Renal cortex interstitium (tissue), 11 donors: ENCODE results near the gene SSH2. TPM values are rescaled to one million over a fixed set of nuclear protein-coding genes. Genes with fewer than 3 reads are reported as not detected.
A peak's percentile ranks its signal among the peaks of the same experiment; 100 is the strongest.

Source experiments
- DNase-seq, 11 donors: peaks; one replicate each; pipeline ENCODE4 v3.0.0-alpha.2; 2013; ENCODE audit warnings: low read depth in 9 of 11, low spot score in 4 of 11; ENCODE audit errors: extremely low read depth in 1 of 11
- polyA plus RNA-seq, 3 donors: library from polyadenylated mRNA; unstranded; fragments of 120-200 nt; gene quantifications; one replicate each; pipeline ENCODE4 v1.2.1, GENCODE V29; 2013; ENCODE audit not compliant: insufficient read length in 3 of 3

SSH2 gene
- polyA plus RNA-seq, 3 donors = 16.1 to 19.7 (median 16.5) TPM

DNA sequence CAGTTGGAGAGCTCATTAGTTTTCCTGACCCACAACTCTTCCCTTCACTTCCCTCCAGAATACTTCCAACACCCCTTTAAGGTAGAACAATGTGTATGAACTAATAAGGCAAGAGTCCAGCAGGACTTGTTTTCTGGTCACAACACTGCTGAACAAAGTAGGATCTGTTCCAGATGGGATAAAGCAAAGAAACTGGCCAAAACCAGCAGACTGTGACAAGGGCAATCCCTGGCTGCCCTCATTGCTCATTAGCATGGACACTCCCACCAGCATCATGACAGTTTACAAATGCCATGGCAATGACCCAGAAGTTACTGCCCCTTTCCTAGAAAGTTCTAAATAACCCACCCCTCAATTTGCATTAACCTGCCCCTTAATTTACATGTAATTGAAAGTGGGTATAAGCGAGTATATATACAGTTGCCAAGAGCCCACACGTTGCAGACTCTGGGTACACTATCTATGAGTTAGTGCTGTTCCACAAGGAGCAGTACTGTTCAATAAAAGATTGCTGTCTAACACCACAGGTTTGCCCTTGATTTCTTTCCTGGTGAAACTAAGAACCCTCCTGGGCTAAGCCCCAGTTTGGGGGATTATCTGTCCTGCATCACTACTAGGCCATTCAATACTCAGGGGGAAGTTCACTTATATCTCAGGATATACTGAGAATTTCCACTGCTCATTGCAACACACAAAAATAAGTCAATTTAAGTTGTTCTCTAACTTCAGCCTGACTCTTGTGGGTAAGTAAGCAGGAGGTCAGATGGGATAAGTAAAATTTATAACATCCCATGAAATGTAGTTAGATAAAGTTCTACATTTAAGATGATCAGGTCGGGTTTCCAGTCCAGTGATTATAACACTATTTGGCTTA, 82.3 kb downstream of the SSH2 start:
- DNase-seq = no peak

DNA sequence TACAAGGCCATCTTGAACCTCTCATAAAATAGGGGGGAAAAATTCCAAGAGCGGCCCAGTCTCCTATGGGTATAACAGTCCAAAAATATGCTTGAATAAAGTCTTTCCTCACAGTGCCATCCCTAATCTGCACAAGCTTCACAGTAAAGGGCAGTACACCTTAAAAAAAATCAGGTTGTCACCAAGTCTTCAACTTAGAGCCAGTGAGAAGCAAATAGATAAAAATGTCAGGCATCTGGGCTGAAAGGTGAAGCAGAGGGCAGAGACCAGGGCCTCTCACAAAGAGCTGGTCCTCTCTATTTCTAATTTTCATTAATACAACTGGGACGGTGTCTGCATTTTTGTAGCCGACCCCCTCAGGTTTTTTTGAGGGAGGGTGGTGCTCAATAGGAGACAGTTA, 82.9 kb downstream of the SSH2 start:
- no peak for DNase-seq

DNA sequence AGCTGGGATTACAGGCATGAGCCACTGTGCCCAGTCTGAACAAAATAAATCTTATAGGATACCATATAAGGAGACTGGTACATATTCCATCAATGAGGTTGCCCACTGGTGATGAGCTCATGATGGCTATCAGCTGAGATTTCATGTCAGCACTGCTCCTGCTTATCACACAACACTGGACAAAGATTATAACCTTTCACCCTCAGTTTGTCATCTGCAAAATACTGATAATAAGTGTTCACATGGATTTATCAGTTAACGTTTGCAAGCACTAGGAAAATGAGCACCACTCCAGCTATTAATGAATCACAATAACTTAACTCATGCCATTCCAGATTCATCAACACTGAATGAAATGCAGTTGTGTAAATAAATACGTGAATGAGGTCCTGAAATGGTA, 83.7 kb downstream of the SSH2 start:
- no peak for DNase-seq

DNA sequence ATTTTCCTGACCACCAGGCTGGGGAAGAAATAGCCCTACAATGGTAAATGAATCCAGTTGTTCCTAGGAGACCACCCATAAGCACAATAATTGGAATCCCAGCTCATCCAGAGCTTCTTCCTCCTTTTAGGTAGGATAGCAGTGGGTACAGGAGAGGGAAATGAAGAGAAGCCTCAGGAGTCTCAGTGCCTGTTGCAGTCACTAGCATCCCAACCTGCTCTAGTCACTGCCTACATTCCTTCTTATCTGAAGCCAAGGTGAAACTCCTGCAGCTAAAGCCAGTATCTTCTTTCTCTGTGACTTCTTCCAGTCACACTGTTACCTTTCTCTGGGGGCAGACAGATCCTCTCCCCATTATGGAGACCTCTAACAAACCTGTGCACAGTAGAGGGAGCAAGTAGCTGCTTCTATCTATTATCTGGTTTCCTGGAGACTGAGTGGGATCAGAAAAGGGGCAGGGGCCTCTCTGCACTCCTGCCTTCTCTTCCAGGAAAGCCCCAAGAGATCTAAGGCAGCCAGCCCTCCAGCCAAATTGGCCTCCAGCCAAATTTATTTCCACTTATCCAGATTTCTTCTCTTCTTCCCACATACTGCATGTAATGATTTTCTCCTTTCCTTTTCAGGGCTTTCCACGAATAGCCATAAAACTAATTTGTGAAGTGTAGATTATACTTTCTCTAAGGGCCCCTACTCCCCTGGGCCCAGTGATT, 85.5 kb downstream of the SSH2 start:
- DNase-seq = peak in 3 of 11 donors; percentile 26 to 33 (median 31)

DNA sequence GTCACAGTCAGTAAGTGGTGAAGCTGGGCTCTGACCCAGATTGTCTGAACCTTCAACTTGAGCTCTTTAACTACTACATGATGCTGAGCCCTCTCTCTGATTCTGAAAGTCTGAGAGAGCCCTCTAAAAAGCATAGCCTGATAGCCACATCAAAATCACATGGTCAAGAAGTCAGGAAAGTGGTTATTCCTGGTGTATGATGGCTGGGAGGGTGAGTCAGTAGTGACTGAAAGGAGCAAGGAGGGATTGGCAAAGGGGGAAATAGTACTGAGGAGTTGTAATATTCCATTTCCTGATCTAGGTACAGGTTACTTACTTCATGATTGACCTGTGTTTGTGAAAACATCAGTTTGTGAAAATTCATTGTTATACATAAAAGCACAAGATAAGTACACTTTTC, 89.1 kb downstream of the SSH2 start:
- DNase-seq = no peak

DNA sequence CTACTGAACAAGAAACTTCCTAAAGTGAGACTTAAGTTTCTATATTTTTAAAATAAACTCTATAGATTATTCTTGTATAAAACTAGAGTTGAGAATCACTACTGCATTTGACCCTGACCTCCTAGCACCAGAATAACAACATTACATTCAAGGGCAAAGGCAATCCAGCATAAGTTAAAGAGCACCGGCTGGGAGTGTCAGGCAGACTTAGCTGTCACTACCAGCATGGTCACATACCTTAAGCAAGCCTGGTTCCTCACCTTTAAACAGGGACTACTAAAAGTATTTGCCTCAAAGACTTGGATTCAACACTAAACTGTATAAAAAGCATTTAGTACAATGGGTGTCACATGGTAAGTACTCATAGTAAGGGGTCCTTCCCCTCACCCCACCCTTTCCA, 90.4 kb downstream of the SSH2 start:
- DNase-seq = no peak

DNA sequence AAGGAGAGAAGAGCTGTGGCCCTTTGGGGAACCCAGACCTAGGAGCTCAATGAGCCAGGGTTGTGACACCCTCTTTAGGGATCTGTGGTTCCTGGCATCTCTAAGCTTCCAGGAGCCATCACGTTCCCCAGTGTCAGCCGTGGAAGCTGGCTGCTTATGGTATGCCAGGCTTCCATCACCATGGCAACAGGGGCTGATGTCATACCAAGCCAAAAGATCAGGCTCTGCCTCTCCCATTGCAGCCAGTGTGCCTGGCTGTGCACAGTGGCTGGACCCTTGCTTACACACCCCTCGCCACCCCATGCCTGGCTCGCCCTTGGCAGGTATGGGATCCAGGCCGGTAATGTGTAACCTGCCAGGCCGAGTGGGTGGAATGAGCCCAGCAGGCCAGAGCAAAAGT, 91.1 kb downstream of the SSH2 start:
- peak in 1 of 11 donors; percentile 27 for DNase-seq

DNA sequence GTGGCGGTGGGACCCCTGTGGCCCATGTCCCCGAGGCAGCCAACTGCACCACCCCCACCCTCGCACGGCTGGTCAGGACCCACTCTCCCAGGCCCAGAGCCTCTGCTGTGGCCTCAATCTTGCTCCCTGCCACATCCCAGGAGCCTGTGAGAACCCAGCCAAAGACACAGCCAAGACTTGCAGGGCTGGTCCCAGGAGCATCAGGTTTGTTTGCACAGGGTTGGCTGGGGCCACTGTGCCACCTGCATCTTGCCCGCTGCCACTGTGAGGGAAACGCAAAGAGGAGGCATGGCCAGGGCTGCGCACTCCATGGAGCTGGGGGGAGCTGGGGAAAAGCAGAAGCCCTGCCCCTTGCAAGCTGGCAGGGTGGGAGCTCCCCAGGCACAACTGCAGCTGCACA, 92.5 kb downstream of the SSH2 start:
- DNase-seq = no peak

DNA sequence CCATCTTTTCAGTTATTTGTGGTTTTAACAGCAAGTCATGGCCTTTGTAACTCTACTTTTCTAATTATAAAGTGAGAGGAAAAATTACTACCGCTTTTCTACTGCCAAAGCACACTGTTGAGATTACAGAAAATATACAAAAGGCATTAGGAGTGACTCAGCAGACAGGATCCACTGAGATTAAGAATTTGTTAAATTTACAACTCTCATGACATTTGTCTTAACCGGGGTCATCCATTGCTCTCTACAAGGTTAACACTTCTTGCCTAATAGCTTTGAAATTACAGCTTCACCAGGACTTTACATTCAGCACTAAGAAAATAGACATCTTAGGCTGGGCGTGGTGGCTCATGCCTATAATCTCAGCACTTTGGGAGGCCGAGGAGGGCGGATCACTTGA, 93.4 kb downstream of the SSH2 start:
- no peak for DNase-seq

DNA sequence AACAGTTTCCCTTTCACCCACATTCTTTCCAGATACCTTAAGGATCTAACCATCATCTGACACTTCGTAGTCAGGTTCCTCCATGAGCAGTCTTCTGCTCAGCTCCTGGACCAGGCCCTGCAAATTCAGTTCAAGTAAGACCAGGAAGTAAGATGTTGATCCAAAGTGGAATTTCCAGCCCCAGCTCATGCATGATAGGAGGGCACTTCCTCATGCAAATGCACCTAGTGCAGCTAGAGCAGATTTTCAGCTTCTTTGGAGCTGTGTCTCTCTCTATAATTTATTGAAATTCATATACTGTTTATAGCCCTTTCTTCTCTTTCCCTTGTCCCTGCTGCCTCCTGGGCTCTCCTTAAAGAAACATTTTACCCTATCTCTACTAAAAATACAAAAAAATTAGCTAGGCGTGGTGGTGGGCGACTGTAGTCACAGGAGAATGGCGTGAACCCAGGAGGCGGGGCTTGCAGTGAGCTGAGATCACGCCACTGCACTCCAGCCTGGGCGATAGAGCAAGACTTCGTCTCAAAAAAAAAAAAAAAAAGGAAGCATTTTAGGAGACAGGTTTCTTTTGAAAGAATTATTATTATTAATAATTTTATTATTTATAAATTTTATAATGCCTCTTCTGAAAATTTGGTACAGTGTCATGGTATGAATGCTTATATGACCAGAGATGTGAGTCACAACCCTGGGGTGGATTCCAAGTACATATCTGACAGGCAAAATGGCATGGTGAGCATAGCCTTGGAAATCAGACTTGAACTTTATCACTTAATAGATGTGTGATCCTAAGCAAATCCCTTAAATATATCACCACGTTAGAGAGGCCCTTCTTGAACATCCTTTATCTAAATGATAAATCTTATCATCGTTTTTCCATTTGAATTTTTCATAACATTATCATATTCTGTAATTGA, 94.3 kb downstream of the SSH2 start:
- peak in 1 of 11 donors; percentile 37 for DNase-seq

DNA sequence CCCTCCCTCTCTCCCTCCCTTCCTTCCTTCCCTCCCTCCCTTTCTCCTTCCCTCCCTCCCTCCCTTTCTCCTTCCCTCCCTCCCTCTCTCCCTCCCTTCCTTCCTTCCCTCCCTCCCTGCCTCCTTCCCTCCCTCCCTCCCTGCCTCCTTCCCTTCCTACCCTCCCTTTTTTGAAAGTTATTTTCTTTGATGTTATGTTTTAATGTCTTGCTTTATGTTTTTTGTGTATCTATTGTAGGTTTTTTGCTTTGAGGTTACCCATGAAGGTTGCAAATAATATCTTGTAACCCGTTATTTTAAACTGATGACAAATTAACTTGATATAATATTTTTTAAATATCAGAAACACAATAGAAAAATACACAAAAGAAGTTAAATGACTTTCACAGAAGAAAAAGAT, 96.2 kb downstream of the SSH2 start:
- no peak for DNase-seq

DNA sequence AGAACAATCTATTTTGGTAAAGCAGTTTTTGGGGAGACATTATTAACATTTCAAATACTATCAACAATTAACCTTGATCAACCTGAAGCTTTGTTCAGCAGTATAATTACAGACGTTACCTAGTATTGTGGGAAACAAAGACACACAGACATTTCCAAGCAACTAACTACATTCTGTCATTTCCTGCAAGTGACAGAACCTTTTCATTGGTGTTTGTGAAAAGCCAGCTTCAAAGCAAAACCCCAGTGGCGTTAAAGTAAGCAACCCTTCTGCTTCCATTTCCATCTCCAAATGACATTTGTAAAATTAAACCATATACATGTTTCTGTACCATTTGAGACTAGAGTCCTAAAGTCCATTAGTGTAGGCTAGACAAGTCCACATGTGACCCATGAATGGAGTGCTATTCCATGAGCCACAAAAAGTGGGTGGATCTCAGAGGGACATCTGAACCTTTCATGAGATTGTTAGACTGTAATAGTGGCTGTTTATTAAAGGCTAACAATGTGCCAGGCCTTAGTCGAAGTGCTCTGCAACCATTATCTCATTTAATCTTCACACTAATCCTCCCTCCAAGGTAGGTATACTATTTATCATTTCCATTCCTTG, 101.2 kb downstream of the SSH2 start:
- no peak for DNase-seq

DNA sequence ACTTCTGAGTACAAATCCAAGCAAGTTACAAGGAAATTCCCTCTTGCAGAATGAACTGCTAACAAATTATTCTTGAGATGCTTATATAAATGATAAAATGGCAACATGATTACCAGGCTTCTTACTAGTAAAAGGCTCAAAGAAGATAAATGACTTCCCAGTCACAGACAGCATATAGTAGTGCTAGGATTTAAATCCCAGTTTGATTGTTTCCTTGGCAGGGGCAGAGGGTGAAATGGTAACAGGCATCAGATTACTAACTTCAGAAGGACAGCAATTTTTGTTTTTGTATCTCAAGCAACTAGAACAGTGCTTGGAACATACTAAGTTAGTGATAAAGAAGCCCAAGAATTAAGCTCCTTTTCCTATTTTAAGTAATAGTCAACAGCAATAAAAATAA, 102.8 kb downstream of the SSH2 start:
- DNase-seq = no peak

DNA sequence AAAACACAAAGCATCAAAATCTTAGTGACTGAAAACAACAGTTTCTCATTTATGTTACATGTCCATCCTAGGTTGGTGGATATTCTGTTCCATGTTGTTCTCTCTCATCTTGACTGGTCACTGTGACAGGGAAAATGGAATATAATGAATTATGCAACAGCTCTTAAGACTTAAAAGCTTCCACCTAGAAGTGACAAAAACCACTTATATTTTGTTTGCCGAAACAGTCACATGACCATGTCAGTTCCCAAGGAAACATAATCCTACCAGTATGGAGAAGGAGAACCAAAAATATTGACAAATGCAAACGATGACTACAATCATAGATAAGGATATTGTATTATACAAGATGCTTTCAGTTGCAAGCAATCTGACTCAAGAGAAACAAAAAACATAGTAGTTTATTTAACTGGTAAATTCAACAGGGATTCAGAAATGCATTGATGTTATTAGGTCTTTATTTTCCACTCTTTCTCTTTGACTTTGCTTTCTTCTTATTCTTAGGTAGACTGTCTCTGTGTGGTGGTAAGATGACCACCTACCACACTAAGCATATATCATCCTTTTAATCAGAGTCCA, 103.8 kb downstream of the SSH2 start:
- no peak for DNase-seq

DNA sequence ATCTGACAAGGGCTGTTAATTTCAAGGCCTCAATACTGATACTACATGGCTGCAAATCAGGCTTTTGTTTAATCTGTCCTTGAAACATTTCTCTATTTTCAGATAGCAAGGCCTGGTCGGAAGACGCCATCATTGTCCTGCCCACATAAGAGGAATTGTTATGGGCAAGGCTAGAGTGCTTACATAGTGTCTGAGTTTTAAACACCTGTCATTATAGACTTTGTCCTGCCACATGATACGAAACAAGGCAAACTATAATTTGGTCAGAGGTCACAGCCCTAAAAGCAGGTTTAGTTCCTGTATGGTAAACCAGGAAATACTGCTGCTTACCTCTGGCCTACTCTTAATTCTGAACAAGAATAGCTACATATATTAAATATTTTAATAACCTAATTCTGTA, 104.4 kb downstream of the SSH2 start:
- DNase-seq = no peak

DNA sequence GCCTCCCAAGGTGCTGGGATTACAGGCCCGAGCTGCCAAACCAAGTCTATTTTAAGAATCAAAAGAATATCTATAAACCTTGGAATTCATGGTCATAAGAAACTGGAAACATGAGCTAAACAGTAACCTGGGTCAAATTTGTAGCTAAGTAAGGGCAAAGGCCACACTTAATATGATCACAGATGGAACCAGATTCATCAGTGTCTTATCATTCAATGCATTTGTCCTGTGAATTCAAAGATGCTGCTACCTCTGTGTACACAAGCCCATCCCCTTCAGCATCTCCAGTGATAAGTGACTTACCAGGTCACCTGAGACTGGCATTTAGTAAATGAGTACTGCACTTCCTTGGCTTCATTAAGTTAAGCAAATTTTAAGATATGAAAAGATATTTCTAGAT, 108.1 kb downstream of the SSH2 start:
- DNase-seq = no peak

DNA sequence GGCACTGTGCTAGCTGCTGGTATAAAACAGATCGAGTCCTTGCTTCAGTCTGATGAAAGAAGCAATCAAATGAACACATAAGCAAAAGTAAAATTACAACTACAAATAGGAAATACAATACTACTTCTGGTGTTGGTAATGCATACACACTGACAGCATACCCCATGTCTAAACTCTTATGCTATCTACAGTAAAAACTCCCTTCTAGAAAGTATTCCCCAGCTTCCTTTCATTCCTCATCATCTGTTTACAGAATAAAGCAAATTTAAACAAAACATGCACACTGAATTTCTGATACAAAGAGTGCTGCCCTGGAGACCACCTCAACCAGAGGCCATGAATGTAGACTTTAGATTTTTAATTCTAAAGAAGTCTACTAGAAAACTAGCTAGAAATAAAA, 109.6 kb downstream of the SSH2 start:
- no peak for DNase-seq

DNA sequence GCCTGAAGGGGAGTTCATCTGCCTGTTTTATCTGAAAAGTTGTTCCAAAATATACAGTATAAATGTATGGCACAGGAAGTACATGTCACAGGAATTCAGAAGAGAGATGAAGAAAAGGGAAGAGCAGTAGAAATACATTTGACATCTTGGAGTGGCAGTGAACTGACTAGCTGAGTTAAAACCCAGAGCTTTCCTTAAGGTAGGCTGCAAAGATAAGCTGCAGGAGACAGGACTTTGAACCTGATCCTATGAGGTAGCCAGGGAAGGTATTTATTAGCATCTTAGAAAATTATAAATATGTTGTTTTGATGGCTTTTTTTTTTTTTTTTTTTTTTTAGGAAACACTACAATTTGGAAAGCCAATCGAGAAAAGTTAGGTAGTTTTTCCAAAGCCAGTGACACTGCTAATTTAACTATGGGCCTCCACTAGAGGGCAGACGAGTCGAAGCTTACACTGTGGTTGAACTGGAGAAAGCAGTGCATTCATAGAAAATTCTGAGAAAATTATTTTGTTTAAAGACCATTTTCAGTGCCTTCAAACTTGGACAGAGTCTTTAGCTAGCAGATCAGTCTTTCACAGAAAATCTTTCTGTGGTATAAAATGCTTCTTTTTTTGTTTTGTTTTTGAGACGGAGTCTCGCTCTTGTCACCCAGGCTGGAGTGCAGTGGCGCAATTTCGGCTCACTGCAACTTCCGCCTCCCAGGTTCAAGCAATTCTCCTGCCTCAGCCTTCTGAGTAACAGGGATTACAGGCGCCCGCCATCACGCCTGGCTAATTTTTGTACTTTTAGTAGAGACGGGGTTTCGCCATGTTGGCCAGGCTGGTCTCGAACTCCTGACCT, 122.3 kb downstream of the SSH2 start:
- DNase-seq = peak; percentile 29 to 70 (median 51)
